ENCODE results near the gene DUSP18. TPM values are rescaled to one million over a fixed set of nuclear protein-coding genes. Genes with fewer than 3 reads are reported as not detected.

DUSP18 gene
- total RNA-seq, 1 donor from 2014 or later: 8.6 TPM

GRCh38 chr22:30643055-30643875 is 24.4 kb downstream of the DUSP18 start:
- no peak overlapping the region for H2AFZ ChIP-seq (ENCODE audit: low read depth, low read length)
- peak overlapping the region; percentile 63 for H3K4me2 ChIP-seq (ENCODE audit: low read length)
- peaks cover 10% of the 10 kb centered on the region for H3K4me1 ChIP-seq (ENCODE audit: insufficient read depth, low read length)
- no peak for FAIRE-seq
- Mint-ChIP-seq H3K27ac (ENCODE audit: unreplicated experiment) (no peak overlapping the region), H3K4me1 (ENCODE audit: low read depth, unreplicated experiment) (no peaks in the 10 kb centered on the region), H3K9me3 (ENCODE audit: unreplicated experiment) (no peaks in the 10 kb centered on the region), H3K27me3 (ENCODE audit: low read depth, unreplicated experiment) (peaks cover 4% of the 10 kb centered on the region), H3K36me3 (ENCODE audit: low read depth, unreplicated experiment) (peaks cover 4% of the 10 kb centered on the region), H3K4me3 (ENCODE audit: unreplicated experiment) (no peak overlapping the region)
- peak overlapping the region; percentile 53 for H3K9ac ChIP-seq (ENCODE audit: low read length)
- H3K27ac ChIP-seq (ENCODE audit: low read depth, low read length): peak overlapping the region; percentile 14
- no peak for TF ChIP-seq CTCF (IDR thresholded peaks at IDR 0.05; ENCODE audit: insufficient read depth, low read depth, low read length)
- TF ChIP-seq EZH2 (IDR thresholded peaks at IDR 0.05; ENCODE audit: insufficient read depth, low read length): no peak
- no peaks in the 10 kb centered on the region for H3K27me3 ChIP-seq (ENCODE audit: insufficient read depth, low read length)
- H3K36me3 ChIP-seq (ENCODE audit: insufficient read depth, low read length): no peaks in the 10 kb centered on the region
- H3K9me3 ChIP-seq (ENCODE audit: insufficient read depth, low read depth, low read length): no peaks in the 10 kb centered on the region
- no peak overlapping the region for H3K4me3 ChIP-seq (ENCODE audit: insufficient read depth, low read depth, low read length)
- H4K20me1 ChIP-seq (ENCODE audit: insufficient read depth, low read length): peaks cover 15% of the 10 kb centered on the region
- peaks cover 29% of the 10 kb centered on the region for H3K79me2 ChIP-seq (ENCODE audit: insufficient read depth, low read length)
- DNase-seq (ENCODE audit: low read depth): no peak

- H4K20me1 ChIP-seq (ENCODE audit: insufficient read depth, low read length): peaks cover 30% of the 10 kb centered on the region
- H3K4me3 Mint-ChIP-seq (ENCODE audit: unreplicated experiment): no peak overlapping the region
- FAIRE-seq (no peak), DNase-seq (ENCODE audit: low read depth) (no peak)
- H3K27me3 ChIP-seq (ENCODE audit: insufficient read depth, low read length): no peaks in the 10 kb centered on the region
- H3K9me3 ChIP-seq (ENCODE audit: insufficient read depth, low read depth, low read length): no peaks in the 10 kb centered on the region
- H3K9ac ChIP-seq (ENCODE audit: low read length): no peak overlapping the region
- no peak overlapping the region for H3K27ac ChIP-seq (ENCODE audit: low read depth, low read length)
- peaks cover 6% of the 10 kb centered on the region for H3K4me1 Mint-ChIP-seq (ENCODE audit: low read depth, unreplicated experiment)
- H3K4me2 ChIP-seq (ENCODE audit: low read length): no peak overlapping the region
- no peak overlapping the region for H3K27ac Mint-ChIP-seq (ENCODE audit: unreplicated experiment)
- H3K9me3 Mint-ChIP-seq (ENCODE audit: unreplicated experiment): no peaks in the 10 kb centered on the region
- no peak for TF ChIP-seq EZH2 (IDR thresholded peaks at IDR 0.05; ENCODE audit: insufficient read depth, low read length)
- TF ChIP-seq CTCF (IDR thresholded peaks at IDR 0.05; ENCODE audit: insufficient read depth, low read depth, low read length): no peak
- peaks cover 42% of the 10 kb centered on the region for H3K79me2 ChIP-seq (ENCODE audit: insufficient read depth, low read length)
- H3K4me1 ChIP-seq (ENCODE audit: insufficient read depth, low read length): peaks cover 22% of the 10 kb centered on the region
- H3K27me3 Mint-ChIP-seq (ENCODE audit: low read depth, unreplicated experiment): peaks cover 4% of the 10 kb centered on the region
- H3K4me3 ChIP-seq (ENCODE audit: insufficient read depth, low read depth, low read length): no peak overlapping the region
- no peak overlapping the region for H2AFZ ChIP-seq (ENCODE audit: low read depth, low read length)
- H3K36me3 ChIP-seq (ENCODE audit: insufficient read depth, low read length): no peaks in the 10 kb centered on the region
- H3K36me3 Mint-ChIP-seq (ENCODE audit: low read depth, unreplicated experiment): peaks cover 2% of the 10 kb centered on the region
Observed at GRCh38 chr22:30640839-30641430, 26.7 kb downstream of the DUSP18 start.

GRCh38 chr22:30640361-30640760 is 27.3 kb downstream of the DUSP18 start:
- TF ChIP-seq CTCF (IDR thresholded peaks at IDR 0.05; ENCODE audit: insufficient read depth, low read depth, low read length) (no peak), EZH2 (IDR thresholded peaks at IDR 0.05; ENCODE audit: insufficient read depth, low read length) (no peak)
- Histone ChIP-seq H3K9me3 (ENCODE audit: insufficient read depth, low read depth, low read length) (no peaks in the 10 kb centered on the region), H3K4me2 (ENCODE audit: low read length) (no peak overlapping the region), H3K79me2 (ENCODE audit: insufficient read depth, low read length) (peaks cover 42% of the 10 kb centered on the region), H3K27me3 (ENCODE audit: insufficient read depth, low read length) (no peaks in the 10 kb centered on the region), H2AFZ (ENCODE audit: low read depth, low read length) (no peak overlapping the region), H3K36me3 (ENCODE audit: insufficient read depth, low read length) (no peaks in the 10 kb centered on the region), H3K4me3 (ENCODE audit: insufficient read depth, low read depth, low read length) (no peak overlapping the region), H4K20me1 (ENCODE audit: insufficient read depth, low read length) (peaks cover 30% of the 10 kb centered on the region), H3K4me1 (ENCODE audit: insufficient read depth, low read length) (peaks cover 22% of the 10 kb centered on the region), H3K9ac (ENCODE audit: low read length) (no peak overlapping the region), H3K27ac (ENCODE audit: low read depth, low read length) (no peak overlapping the region)
- DNase-seq (ENCODE audit: low read depth): no peak
- peaks cover 6% of the 10 kb centered on the region for H3K4me1 Mint-ChIP-seq (ENCODE audit: low read depth, unreplicated experiment)
- no peak overlapping the region for H3K27ac Mint-ChIP-seq (ENCODE audit: unreplicated experiment)
- no peak overlapping the region for H3K4me3 Mint-ChIP-seq (ENCODE audit: unreplicated experiment)
- H3K36me3 Mint-ChIP-seq (ENCODE audit: low read depth, unreplicated experiment): peaks cover 2% of the 10 kb centered on the region
- no peaks in the 10 kb centered on the region for H3K9me3 Mint-ChIP-seq (ENCODE audit: unreplicated experiment)
- peaks cover 4% of the 10 kb centered on the region for H3K27me3 Mint-ChIP-seq (ENCODE audit: low read depth, unreplicated experiment)
- no peak for FAIRE-seq
